CD4-positive, alpha-beta T cell treated with Interleukin-1 beta for 1 hour (primary cell): ENCODE results near the gene RAD51B.
"Not testable (repeated sequence)": the region's sequence is repeated elsewhere in the genome, so short reads cannot be mapped to it uniquely, and the experiment has no call there.

ENCODE experiments used
- DNase-seq, 2 donors: peaks; one replicate each; pipeline ENCODE4 v3.0.0-alpha.2; 2020 to 2022

The RAD51B gene

DNA sequence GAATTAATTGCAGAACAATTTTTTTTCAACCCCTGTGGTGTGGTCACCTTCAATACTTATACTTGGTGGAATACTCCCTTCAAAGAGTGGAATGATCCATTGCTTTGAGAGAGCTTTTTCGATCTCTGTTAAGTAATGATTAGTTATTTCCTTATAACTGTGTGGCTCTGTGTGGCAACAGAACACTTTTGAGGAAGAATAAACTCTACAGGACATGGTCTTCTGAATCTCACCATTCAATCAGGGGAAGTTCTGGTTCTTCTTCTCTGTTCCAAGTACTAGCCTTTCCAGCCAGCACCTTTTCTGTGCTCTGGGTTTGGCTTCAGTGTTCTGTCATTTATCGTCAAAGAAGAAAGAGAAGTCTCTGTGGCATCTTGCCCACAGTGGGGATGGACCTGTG, 604.1 kb downstream of the RAD51B start:
- DNase-seq = no peak

DNA sequence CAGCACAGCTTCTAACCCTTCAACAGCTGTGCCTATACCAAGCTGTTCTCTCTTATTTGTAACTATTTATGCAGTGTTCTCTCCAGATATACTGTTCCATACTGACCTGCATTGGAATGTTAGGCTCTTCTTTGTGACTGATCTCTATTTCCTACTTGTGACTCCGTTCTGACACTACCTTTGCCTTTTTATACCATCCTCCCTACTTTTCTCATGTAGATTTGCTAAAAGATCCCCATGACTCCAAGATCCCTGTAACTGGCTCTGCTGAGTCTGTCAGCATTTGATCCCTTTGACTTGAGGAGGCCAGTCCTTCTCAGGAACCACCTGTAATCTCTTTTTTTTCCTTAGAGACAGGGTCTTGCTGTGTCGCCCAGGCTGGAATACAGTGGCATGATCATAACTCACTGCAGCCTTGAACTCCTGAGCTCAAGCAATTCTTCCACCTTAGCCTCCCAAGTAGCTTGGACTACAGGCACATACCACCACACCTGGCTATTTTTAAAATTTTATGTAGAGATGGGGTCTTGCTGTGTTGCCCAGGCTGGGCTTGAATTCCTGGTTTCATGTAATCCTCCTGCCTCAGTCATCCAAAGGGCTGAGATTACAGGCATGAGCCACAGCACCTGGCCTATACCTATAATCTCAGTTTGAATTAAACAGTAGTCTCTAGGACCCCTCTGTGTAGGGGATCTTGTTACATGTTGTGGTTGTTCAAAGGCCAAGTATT, 605.0 kb downstream of the RAD51B start:
- DNase-seq = no peak

DNA sequence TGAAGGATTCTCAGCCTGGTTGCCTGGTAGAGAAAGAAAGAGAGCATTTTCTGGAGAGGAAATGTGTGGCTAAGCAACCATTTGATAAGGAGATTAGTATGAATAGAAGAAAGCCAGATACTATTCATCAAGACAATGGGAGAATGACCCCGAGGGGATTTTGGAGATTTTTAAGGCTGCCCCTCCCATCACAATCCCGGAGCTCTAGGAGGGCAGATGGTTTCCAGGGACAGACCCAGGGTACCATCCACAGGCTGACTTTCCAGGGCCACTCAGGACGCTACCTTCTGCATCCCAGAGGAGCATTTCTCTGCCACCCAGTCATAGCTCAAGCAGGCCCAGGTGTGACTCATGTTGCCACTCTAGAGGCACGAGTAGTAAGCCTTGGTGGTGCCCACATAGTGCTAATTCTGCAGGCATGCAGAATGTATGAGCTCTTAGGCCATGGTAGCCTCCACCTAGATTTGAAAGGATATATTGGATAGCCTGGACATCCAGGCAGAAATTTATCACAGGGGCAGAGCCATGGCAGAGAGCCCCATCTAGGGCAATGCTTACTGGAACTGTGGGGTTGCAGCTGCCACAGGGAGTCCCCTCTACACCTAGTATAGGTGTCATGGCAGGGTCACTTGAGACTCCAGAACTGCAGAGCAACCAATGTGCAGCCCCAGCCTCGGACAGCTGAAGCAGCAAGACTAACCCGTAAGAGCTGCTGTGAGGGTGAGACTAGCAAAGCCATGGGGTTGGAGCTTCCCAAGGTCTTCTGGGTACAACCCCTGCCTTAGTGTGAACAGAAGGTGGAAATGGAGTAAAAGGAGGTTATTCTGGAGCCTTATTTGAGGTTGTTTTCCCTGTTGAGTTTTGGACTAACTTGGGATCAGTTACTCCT, 607.3 kb downstream of the RAD51B start:
- no peak for DNase-seq

DNA sequence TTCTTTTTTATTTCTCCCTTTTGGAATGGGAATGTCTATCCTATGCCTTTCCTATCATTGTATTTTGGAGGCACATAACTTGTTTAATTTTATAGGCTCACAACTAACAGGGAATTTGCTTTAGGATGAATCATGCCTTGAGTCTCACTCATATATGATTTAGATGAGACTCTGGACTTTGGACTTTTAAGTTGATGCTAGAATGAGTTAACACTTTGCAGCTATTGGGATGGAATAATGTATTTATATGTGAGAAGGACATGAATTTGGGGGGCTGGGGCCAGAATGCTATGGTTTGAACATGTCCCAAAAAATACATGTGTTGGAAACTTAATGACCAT, 607.9 kb downstream of the RAD51B start:
- DNase-seq = no peak

DNA sequence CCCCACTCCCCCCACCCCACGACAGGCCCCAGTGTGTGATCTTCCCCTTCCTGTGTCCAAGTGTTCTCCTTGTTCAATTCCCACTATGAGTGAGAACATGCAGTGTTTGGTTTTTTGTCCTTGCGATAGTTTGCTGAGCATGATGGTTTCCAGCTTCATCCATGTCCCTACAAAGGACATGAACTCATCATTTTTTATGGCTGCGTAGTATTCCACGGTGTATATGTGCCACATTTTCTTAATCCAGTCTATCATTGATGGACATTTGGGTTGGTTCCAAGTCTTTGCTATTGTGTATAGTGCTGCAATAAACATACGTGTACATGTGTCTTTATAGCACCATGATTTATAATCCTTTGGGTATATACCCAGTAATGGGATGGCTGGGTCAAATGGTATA, 609.3 kb downstream of the RAD51B start:
- DNase-seq = not testable (repeated sequence)

DNA sequence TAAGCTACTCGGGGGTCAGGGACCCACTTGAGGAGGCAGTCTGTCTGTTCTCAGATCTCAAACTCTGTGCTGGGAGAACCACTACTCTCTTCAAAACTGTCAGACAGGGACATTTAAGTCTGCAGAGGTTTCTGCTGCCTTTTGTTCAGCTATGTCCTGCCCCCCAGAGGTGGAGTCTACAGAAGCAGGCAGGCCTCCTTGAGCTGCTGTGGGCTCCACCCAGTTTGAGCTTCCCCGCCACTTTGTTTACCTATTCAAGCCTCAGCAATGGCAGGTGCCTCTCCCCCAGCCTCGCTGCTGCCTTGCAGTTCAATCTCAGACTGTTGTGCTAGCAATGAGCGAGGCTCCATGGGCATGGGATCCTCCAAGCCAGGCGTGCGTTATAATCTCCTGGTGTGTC, 614.6 kb downstream of the RAD51B start:
- DNase-seq = peak in 1 of 2 donors; percentile 41

DNA sequence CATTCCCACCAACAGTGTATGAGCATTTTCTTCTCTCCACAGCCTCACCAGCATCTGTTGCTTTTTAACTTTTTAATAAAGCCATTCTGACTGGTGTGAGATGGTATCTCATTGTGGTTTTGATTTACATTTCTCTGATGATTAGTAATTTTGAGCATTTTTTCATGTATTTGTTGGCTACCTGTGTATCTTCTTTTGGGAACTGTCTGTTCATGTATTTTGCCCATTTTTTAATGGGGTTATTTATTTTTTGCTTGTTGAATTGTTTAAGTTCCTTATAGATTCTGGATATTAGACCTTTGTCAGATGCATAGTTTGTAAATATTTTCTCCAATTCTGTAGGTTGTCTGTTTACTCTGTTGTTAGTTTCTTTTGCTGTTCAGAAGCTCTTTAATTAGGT, 616.1 kb downstream of the RAD51B start:
- not testable (repeated sequence) for DNase-seq

DNA sequence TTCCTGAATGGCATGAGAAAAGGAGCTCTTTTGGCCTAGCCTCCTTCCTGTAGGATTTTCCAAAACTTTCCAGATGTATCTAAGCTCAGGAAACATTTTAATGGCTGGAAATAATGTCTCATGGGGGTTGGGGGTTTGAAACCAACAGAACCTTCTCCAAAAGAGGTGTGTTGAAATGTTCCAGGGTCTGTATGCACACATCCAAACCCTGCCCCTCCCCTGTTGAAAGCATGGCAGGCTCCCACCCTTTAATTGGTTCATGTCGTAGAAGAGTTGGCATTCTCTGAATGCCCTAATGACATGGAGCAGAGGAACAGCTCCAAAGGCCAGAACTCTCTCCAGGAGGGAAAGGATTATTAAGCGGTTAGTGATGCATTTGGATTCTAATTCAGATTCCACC, 620.1 kb downstream of the RAD51B start:
- DNase-seq = no peak

DNA sequence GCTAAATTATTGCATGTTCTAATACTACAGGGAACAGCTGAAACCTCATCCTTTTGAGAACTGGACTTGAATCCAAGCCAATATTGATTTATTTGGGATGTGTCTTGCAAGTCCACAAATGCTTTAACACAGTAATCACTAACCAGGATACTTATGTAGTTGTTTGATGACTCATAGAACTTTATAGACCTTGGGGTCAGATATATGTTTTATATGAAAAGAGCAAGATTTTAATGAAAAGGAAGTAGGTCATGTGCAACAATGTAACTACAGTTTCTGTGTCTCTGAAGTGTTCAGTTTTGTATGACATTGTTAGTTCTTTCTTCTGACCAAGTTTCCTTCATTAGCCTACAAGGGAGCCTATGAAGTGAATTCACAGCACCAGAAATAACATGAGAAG, 621.2 kb downstream of the RAD51B start:
- no peak for DNase-seq

DNA sequence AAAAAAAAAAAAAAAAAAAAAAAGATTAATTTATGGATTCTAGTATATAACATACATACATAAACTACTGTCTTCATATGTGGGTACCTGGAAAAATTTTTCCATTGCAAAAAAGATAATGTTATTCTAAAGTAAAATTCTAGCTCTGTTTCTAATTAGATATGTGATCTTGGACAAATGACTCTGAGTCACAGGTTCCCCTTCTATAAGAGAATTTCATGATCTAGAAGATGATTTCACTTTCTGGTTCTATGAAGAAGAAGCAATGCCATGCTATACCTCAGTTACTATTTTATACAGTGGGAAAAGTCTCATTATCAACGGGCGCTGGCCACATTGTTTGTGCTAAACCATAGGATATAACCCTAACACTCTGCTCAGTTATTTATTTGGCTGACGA, 622.0 kb downstream of the RAD51B start:
- no peak for DNase-seq

DNA sequence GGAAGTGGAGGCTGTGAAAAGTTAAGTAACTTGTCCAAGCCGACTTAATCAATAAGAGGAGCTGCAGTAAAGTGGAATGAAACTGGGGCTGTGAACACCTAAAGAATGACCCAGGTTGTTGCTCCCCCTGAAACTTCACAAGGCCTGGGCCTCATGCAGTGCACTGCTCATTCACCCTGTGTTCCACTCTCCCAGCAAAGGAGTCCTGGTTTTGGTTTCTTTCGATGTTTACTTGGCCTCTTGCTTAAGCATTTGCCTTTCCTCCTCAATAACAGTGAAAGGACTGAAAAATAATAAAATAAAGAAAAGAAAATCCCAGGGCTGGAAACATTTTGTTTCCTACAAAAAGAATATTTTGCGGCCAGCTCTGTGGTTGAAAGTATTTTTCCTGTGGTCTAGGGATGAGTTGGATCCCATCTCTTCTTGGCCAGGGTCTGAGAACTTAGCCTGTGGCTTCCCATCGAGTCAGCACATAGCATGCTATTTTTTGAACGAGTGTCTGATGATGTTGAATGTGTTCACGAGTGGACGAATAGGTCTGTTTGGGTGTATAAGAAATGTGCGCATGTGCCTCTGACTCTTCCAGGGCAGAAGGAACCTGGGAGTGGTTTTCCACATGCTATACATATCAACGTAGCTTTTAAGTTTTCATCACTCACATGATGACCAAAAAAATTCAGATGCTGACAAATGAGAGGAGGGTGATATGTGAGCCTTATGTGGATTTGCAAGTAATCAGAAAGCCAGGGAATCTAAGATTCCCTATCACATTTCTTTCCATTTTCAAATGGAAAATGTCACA, 623.5 kb downstream of the RAD51B start:
- DNase-seq = no peak

DNA sequence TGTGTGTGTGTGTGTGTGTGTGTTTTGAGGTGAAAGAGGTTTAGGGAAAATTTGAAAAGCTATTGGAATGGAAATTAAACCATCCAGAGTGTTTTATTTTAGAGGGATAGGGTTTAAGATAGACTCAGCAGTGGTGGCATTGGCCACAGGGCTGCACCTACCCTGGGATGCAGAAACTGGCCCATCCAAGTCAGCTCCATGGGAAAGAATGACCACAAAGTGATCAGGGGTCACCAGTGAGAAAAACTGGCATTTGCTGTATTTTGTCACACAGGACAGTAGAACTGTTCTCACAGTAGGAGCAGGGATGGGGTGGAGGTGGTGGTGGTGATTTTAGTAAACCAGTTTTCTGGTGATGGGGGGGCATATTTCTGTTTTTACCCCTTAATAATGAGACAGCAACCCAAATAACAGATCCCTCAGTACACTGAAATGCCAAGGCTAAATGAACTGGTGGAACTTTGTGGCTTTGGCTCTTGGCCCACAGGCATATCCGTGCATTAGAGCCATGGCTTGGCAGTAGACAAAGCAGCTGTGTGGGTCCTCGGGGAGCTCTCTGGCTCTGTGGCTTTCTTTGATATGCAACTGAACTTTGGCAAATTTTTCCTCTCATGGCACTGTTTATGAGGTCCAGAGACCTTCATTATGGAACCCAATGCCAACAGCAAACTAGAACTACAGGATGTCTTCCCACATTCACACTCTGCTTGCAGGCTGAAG, 625.0 kb downstream of the RAD51B start:
- no peak for DNase-seq

DNA sequence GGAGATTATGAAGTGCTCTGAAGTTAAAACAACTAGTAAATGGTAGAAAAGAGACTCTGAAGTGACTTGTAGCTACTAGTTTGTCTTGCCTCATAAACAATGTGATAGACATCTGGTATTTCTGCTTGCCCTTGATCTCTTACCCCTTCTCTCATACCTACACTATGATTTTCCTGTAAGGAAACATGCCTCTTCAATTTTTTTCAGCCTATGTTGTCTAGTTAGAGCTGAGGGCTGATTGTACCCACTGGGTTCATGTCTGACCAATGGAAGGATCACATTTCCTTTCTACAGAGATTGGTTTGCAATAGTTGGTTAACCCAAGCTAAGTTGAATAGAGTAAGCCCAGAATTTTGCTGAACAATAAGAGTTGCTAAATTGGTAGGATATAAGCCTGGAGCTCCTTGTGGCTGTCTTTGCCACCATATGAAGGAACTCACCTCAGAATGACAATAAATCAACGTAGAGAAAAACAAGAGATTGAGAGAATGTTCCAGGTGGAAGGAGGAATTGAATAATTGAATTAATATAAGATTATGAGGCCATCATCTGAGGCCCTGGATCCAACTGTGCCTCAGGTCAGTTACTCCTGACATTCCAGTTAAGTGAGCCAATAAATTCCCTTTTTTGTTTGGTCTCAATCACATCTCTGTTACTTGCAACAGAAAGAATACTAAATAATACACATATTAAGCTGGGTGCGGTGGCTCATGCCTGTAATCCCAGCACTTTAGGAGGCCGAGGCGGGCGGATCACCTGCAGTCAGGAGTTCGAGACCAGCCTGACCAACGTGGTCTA, 626.9 kb downstream of the RAD51B start:
- no peak for DNase-seq

DNA sequence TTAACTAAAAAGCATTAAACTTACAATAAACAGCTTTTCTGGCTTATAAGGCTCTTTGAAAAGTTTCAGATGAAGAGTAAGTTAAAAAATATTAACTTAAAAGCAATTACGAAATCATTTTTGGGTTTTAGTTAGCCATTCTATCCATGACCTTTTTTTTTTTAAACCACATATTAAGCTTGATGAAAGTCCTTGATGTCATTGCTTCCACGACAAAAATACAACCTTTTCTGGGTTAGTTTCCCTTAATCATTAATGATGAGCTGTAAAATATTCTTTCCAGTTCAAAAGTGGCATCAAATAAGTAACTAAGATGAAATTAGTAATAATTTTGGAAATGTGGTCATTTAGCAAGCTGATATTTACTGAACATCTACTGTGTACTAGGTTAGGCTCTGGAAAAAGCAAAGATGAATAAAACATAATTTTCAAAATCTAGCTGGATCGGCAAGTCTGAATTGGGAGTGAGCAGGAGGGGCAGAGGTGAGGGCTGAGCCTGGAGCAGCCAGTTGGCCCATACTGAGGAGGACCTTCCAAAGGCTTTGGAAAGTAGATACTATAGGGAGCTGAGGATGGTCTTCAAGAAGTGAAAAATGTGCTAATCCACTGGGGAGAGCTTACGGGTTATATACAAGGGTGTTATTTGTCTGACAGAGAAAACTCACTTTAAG, 628.1 kb downstream of the RAD51B start:
- DNase-seq = no peak

DNA sequence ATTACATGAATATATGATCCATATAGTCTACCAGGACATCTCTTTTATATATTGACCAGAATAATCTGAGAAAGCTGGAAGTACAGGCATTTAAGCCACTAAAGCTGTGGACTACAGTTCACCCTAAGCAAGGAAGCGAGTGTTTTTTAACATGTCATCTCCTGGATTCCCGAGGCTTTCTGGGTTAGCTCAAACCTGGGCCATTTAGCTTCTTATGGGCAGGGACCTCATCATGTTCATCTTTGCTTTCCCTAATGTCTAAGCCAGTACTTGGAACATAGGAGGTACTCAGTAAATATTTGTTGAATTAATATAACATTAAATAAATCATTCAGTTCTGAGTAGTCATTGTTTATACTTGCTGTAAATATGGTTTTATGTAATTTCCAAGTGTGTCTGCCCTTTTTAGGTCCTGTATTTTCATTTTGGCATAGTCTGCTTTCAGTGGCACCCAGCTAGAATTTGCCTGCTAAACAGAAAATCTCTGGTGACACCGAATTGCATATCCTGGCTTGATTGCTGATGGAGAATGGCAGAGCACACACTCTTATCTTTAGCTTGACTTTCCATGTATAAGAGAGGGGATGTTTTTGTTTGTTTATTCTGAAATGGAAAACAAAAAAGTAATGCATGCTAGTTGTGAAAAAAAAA, 628.8 kb downstream of the RAD51B start:
- no peak for DNase-seq

DNA sequence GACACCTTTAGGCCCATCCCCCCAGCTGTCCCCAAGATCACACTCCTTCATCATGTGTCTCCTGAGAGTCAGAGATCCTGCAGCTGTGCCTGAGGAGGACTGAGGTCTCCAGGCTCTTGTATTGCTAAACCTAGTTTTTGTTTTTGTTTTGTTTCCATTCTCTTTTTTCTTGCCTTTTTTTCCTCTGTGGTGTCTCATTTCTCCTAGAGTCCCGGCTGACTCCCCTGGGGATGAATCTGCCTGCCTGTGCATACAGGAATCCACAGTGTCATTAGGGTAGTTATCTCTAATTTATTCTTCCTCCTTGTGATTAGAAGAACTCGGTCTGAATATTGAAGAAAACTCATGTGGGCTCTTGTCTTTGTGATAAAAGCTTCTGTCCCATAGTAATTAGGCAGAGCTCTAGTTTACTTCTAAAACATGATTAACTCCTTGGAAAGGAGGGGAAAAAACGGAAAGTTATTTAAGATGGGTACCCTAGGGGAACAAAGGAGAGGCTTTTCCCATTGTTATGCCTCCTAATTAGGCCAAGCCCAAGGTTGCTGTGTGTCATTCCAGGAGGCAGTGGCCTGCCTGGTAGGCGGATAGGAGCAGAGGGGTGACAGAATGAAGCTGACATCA, 630.1 kb downstream of the RAD51B start:
- no peak for DNase-seq

DNA sequence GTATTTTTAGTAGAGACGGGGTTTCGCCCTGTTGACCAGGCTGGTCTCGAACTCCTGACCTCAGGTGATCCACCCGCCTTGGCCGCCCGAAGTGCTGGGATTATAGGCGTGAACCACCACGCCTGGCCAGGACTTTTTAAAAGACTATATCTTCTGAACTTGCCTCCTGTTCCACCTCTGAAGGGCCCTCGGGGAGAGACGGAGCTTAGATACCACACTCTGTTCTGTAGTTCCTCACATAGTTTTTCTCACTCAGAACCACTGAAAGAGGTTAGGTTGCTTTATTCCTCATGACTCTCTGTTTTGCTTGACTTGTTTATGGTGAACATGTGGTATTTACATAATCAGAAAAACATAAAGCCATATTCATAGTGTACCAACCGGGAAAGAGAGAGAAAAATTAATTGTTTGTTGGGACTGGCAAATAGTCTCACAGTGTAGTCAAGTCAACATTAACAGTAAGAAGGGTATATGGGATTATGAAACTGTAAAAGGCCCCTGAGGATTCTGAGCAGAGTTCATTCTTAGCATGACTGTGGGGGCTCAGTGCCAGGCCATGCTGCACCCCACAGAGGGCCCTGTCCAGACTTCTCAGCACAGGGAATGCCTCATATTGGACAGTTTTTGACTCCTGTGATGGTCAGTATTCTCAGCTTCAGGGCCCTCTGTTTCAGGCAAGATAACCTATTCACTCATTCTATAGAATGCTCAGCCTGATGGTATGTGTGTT, 631.0 kb downstream of the RAD51B start:
- no peak for DNase-seq

DNA sequence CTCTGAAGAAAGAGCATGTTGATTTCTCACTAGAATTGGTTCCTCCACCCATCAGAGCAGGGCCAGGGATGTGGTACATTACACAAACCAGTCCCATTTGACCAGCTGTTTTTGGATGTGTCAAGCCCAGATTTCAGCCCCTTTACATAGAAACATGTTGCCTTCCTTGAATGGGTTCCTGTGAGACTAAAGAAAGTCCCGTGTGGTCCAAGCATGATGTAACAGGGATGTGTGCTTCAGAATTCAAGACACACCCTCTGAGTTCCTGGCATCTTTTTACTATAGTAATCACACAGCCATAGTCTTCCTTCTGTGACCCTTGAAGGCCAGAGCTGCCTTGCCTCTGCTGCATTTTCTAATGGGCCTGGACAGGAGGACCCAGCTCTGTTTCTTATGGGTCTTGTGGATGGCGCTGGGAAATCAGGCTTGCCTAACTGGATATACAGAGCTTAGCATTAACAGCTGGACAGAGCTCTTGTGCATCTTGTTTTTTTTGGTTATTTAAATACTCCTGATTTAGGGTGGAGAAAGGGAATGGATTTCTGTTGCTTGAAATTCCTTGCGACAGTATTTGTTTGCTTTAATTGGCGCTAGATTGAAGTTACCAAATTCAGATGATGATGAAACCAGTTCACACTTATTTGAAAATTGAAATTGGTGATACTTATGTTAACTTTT, 632.3 kb downstream of the RAD51B start:
- no peak for DNase-seq

DNA sequence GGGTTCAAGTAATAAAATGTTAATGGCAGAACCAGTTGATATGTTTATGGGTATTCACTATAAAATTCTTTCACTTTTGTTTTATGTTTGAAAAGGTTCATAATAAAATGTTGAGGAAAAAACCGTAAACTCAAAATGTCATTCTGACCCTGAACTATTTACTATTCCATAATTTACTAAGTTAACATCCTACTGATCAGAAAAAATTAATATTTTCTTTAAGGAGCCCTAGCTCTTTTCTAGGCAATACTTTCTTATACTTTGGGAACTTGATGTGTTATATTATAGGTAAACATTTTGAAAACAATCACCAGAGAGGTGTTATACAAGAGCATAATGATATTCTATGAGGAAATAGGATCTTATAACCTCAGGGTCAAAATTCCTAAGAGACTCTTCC, 638.7 kb downstream of the RAD51B start:
- no peak for DNase-seq
